Loucy (cell line): ENCODE measurements around the gene LRRC38.

Experiments
- CTCF ChIP-seq: fragments of 200-600 bp; sonication (generic); conservative IDR thresholded peaks from 2 replicates; pipeline ENCODE4 v1.5.1; 2014; ENCODE audit warnings: mild to moderate bottlenecking, antibody characterized with exemption, low read length
- EZH2phosphoT487 ChIP-seq: fragments of 200-600 bp; IDR thresholded peaks from 2 replicates; pipeline ENCODE4 v1.6.1; 2018; ENCODE audit warnings: antibody characterized with exemption, mild to moderate bottlenecking, moderate library complexity, borderline replicate concordance

DNA sequence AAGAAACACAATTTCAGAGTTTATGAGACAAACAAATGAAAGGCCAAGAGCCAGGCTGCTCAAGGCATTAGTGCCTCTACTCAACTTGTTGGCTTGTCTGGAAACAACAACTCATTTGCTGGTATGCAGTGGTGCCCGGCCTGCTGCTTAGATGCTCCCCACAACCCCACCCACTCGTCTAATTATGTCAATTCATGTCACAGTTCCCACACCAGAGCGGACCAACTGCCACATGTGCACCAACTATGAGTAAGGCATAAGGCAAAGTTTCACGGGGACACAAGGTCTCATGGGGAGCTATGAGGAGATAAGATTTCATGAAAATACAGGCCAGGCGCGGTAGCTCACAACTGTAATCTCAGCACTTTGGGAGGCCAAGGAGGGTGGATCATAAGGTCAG is 34.5 kb upstream of the LRRC38 start:
- TF ChIP-seq CTCF (no peak), EZH2phosphoT487 (no peak)
